Adrenal gland (tissue), 12 donors: ENCODE measurements around the gene CRYBG1. TPM values are rescaled to one million over a fixed set of nuclear protein-coding genes. Genes with fewer than 3 reads are reported as not detected.

Experiments used
- DNase-seq, 7 donors: peaks; one replicate each; pipeline ENCODE4 v3.0.0-alpha.2; 2019 to 2020
- H3K27ac ChIP-seq, 5 donors: fragments of 200-600 bp; sonication (generic) in 4 of 5; 1 replicate in 3 of 5; 2 replicates in 2 of 5; pipeline versions ENCODE4 v1.5.1 to v1.8.0; 2016 to 2020; ENCODE audit warnings: mild to moderate bottlenecking in 1 of 5
- H3K27me3 ChIP-seq: fragments of 200-600 bp; 2 replicates; pipeline ENCODE4 v1.8.0; 2021
- H3K36me3 ChIP-seq, 2 donors: fragments of 200-600 bp; replicated peaks in 1 of 2; 1 replicate in 1 of 2; 2 replicates in 1 of 2; pipeline versions ENCODE4 v1.5.1 to v1.8.0; 2018 to 2022
- H3K4me1 ChIP-seq, 2 donors: fragments of 200-600 bp; replicated peaks in 1 of 2; 1 replicate in 1 of 2; 2 replicates in 1 of 2; pipeline versions ENCODE4 v1.5.1 to v1.8.0; 2018 to 2021
- H3K4me3 ChIP-seq, 4 donors: fragments of 200-600 bp; sonication (generic) in 3 of 4; one replicate each; pipeline ENCODE4 v1.5.1; 2016 to 2018
- H3K9me3 ChIP-seq, 3 donors: fragments of 200-600 bp; sonication (generic) in 1 of 3; replicated peaks in 1 of 3; 1 replicate in 2 of 3; 2 replicates in 1 of 3; pipeline versions ENCODE4 v1.5.1 to v1.8.0; 2016 to 2021
- CTCF ChIP-seq, 6 experiments: fragments of 450-650 bp in 4 of 6; fragments of 200-600 bp in 2 of 6; sonication (generic) in 1 of 6; IDR thresholded peaks; 1 replicate in 5 of 6; 2 replicates in 1 of 6; pipeline versions ENCODE4 v1.5.1 to v1.8.0; 2016 to 2021; ENCODE audit warnings: antibody characterized with exemption in 6 of 6, mild to moderate bottlenecking in 2 of 6, moderate library complexity in 1 of 6
- POLR2A ChIP-seq, 2 donors: fragments of 450-650 bp; IDR thresholded peaks; one replicate each; pipeline ENCODE4 v1.6.1; 2017; ENCODE audit warnings: antibody characterized with exemption in 2 of 2, mild to moderate bottlenecking in 2 of 2, moderate library complexity in 1 of 2
- WGBS, 4 donors: extraction: QIAGEN DNeasy Blood & Tissue Kit in 2 of 4; methylation state at CpG; one replicate each; pipeline versions ENCODE4 v1.1.5 to v1.1.7; 2013 to 2017; 5-methylcytosine and 5-hydroxymethylcytosine counted together
- intact Hi-C, 2 donors: fragments of 100-400 bp; cut with DNase I; formaldehyde crosslinking; loops; one replicate each; pipeline versions ENCODE4 v1.14.1 to v1.15.0; 2022 to 2023
- polyA plus RNA-seq, 3 donors: library from polyadenylated mRNA; stranded (reverse); fragments of 200-250 nt in 2 of 3; fragments of 350-450 nt in 1 of 3; fragmentation: Illumina TruSeq in 1 of 3; extraction: RNeasy Lipid Tissue Mini Kit (QIAGEN cat#74804) in 1 of 3; gene quantifications; one replicate each; pipeline ENCODE4 v1.2.3, GENCODE V29; 2013 to 2014
- total RNA-seq, 9 donors: library from RNA; depleted of rRNA in 4 of 9; stranded (reverse); fragments of >200 nt in 4 of 9; fragments of 120-200 nt in 1 of 9; fragmentation: NEBNext Ultra II Directional in 1 of 9; extraction: Animal tissue kit (Norgen Biotek cat#: 25700) in 1 of 9; gene quantifications; one replicate each; pipeline versions ENCODE4 v1.1.0 to v1.2.4, GENCODE V29; 2013 to 2023
- donor health status: healthy with polysubstance abuse.
- donor health status: Bipolar disorder and iron deficiency.
- donor health status: DM: yes; HTN: yes; CAD: no.
- donor health status: DM: no; HTN: no; CAD: no.
- donor health status: DM: no; HTN: no; CAD: no.
- donor health status: DM: yes; HTN: yes; CAD: no.

The CRYBG1 gene
- total and polyA plus RNA-seq, 12 donors = 0.83 to 5.1 (median 2.2) TPM

GRCh38 chr6:106359959-106360409 lies 533 bp upstream of the CRYBG1 start:
- TF ChIP-seq CTCF (IDR thresholded peaks at IDR 0.05) (no peak), POLR2A (IDR thresholded peaks at IDR 0.05) (no peak)
- H3K4me3 ChIP-seq = peak overlapping the region in 1 of 4 donors; percentile 50
- DNase-seq = no peak
- peaks cover 38% of the 10 kb centered on the region for H3K27me3 ChIP-seq
- no peak overlapping the region for H3K27ac ChIP-seq
- H3K4me1 ChIP-seq = peaks cover 0 to 13% of the 10 kb centered on the region in 2 donors
- intact Hi-C loops = loop anchor here in 1 of 2 donors (10.0 kb wide), 1 partner anchor 615 kb away; the partner anchor contains the start of gene CD24
- WGBS, 4 donors = 28 to 53% (median 40%) methylated on average over 7 to 12 of the region's 12 CpGs
- H3K9me3 ChIP-seq = no peaks in the 10 kb centered on the region
- no peaks in the 10 kb centered on the region for H3K36me3 ChIP-seq

- Histone ChIP-seq H3K27ac (no peak overlapping the region), H3K4me3 (peak overlapping the region in 1 of 4 donors; percentile 50), H3K9me3 (no peaks in the 10 kb centered on the region), H3K4me1 (peaks cover 0 to 13% of the 10 kb centered on the region in 2 donors), H3K36me3 (no peaks in the 10 kb centered on the region), H3K27me3 (peaks cover 36% of the 10 kb centered on the region)
- no peak for DNase-seq
- WGBS, 4 donors = 3 to 11% (median 5%) methylated on average over 18 to 31 of the region's 31 CpGs
- TF ChIP-seq CTCF (IDR thresholded peaks at IDR 0.05) (no peak), POLR2A (IDR thresholded peaks at IDR 0.05) (no peak)
- intact Hi-C loops = no loop called here
These were observed 493 bp downstream of the CRYBG1 start for GRCh38 chr6:106360989-106361430.

- 85 to 94% (median 88%) methylated on average over 3 of the region's 3 CpGs for WGBS, 4 donors
- H3K4me1 ChIP-seq = peaks cover 0 to 13% of the 10 kb centered on the region in 2 donors
- H3K36me3 ChIP-seq = no peaks in the 10 kb centered on the region
- H3K4me3 ChIP-seq = no peak overlapping the region
- H3K27me3 ChIP-seq = peaks cover 29% of the 10 kb centered on the region
- H3K9me3 ChIP-seq = no peaks in the 10 kb centered on the region
- intact Hi-C loops = no loop called here
- no peak for DNase-seq
- TF ChIP-seq POLR2A (IDR thresholded peaks at IDR 0.05) (no peak), CTCF (IDR thresholded peaks at IDR 0.05) (no peak)
- H3K27ac ChIP-seq = no peak overlapping the region
These were observed 3.1 kb downstream of the CRYBG1 start for GRCh38 chr6:106363401-106364138.

- H3K4me3 ChIP-seq = no peak overlapping the region
- no peaks in the 10 kb centered on the region for H3K36me3 ChIP-seq
- no peak for DNase-seq
- H3K27ac ChIP-seq = no peak overlapping the region
- no peaks in the 10 kb centered on the region for H3K9me3 ChIP-seq
- no peak for TF ChIP-seq POLR2A (IDR thresholded peaks at IDR 0.05)
- no peak for TF ChIP-seq CTCF (IDR thresholded peaks at IDR 0.05)
- intact Hi-C loops = no loop called here
- H3K4me1 ChIP-seq = no peaks in the 10 kb centered on the region
- no peaks in the 10 kb centered on the region for H3K27me3 ChIP-seq
- WGBS, 4 donors = 73 to 91% (median 82%) methylated on average over 2 of the region's 2 CpGs
These were observed 9.2 kb downstream of the CRYBG1 start for GRCh38 chr6:106369739-106370138.
